IPS DF 4.7 (cell line): Measurements from ENCODE around the gene SATB1.
"Not testable (repeated sequence)": the region's sequence is repeated elsewhere in the genome, so short reads cannot be mapped to it uniquely, and the experiment has no call there.

ENCODE experiments used
- DNase-seq: peaks from one replicate; pipeline ENCODE4 v3.0.0-alpha.2; 2013; ENCODE audit warnings: low spot score; ENCODE audit errors: extremely low read depth

SATB1 gene

GRCh38 chr3:18355832-18356231 is 69.3 kb downstream of the SATB1 start:
- no peak for DNase-seq

- DNase-seq = no peak
These were observed 70.4 kb downstream of the SATB1 start for GRCh38 chr3:18354701-18355100.

GRCh38 chr3:18351823-18352744 is 73.1 kb downstream of the SATB1 start:
- DNase-seq = no peak

GRCh38 chr3:18351069-18351628 is 74.0 kb downstream of the SATB1 start:
- no peak for DNase-seq

DNA sequence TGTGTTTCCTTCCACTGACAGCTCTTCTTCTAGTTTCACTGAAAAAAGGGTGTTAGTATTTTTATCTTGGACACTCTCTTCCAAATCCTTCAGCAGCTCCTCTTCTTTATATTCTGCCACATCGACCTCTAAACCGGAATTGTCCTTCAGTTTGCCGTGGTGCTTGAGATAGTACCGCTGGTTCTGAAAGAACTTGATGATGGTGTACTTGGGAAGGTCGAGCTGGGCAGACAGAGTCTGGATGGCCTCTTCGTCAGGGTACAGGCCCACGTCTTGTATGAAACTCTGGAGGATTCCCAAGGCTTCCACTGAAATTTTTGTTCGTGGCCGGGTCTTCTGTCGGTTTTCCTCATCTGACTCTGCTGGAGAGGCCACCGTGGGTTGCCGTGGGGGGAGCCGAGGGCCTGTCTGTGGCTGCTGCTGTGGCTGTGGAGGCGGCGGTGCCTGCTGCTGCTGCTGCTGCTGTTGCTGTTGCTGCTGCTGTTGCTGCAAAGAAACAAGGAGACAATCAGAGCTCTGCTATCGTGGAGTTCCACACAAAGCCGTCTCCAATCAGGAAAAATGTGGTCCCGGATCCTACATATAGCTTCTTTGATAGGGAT is 75.8 kb downstream of the SATB1 start:
- DNase-seq = no peak

- no peak for DNase-seq
These were observed 79.0 kb downstream of the SATB1 start for GRCh38 chr3:18346097-18346496.

DNA sequence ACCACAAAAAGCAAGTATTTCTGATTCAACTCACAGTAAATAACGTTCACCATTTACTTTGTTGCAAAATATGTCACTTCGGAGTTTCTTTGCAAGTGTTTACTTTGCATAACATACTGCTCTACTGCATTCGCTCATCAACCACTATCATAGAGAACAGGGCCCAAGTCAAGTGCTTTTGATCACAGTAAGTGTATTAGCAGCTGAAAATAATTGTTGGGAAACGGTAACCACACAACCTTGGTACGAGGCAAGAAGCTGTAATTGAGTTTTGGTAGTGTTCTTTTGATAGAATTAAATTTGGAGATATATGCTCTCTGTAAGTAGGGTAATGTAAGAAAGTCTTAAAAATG is 80.1 kb downstream of the SATB1 start:
- DNase-seq = peak; percentile 25

DNA sequence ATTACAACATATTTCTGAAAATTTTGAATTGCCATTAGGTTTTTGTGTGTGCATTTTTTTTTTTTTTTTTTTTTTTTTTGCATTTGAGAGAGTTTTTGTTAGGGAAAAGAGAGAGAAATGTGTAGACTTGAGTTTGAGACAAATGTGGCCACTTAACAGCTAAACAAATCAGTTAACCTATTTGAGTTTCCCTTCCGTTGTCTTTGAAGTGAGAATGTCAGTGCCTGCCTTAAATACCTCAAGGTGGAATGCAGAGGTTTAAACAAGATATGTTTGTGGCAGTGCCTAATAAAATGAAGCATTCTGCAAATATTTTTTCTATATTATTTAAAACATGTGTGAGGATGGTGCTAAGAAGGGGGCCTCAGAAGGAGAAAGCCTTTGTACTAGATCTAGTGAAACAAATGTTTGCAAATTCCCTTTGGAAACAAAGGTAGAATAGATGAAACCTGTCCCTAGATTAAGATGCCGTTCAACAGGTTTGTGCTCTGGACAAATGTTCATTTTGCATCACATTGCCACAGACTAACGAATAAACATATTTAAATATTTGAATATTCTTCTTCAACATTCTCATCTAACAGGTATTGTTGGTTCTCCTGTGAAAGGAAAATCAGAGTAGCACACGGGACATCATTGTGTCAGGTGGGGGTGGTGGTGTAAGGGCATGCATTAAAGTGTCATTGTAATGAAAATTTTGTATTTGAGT is 80.7 kb downstream of the SATB1 start:
- peak; percentile 51 for DNase-seq

DNA sequence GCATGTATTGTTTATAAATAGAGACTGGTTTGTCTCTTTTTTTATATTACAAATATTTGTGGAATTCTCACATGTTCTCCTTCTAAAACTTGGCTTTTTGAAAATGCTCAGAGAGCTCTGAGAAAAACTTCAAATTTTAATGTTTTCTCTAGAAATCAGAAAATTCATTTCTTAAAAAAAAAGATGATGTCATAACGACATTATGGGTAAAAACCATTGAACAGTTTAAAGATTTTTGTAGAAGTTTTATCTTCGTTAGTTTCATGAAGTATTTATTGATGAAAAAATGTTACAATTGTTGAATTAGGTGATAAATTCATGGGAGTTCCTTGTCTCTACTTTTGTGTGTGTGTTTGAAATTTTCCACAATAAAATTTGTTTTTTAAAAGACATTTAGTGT is 81.3 kb downstream of the SATB1 start:
- DNase-seq = no peak

DNA sequence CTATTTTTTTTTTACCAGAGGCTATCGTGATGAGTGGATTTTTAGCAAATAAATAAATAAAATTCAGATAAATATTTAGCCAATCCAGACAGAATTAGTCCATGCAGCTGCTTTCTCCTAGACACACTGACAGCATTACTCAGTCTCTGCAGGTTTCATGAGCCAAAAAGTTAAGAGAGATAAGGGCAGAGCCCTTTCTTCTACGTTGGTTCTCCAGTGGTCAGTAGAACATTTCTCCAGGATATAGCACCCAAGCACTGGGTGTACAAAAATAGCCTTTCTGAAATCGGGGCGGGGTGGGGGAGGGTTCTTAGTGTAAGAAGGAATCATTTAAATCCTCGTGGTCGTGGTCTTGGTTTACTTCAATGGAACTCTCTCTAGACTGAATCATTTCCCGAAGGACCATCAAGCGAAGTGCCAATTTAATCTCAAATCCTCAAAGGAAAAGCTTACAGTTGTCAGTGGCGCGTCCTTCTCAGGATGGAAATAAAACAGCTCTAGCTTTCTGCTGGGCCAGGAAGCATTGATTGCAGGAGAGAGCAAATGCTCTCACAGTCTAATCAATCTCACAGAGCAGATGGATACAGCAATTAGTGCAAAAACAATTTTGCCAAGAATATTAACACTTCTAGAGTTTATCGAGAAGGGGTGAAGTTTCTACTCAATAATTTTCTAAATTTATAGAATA is 86.2 kb downstream of the SATB1 start:
- no peak for DNase-seq

GRCh38 chr3:18337231-18337630 is 87.9 kb downstream of the SATB1 start:
- DNase-seq = no peak

GRCh38 chr3:18334837-18335601 is 90.1 kb downstream of the SATB1 start:
- DNase-seq = no peak

- DNase-seq = not testable (repeated sequence)
These were observed 94.2 kb downstream of the SATB1 start for GRCh38 chr3:18330772-18331441.

- no peak for DNase-seq
These were observed 117.0 kb downstream of the SATB1 start for GRCh38 chr3:18308096-18308650.

- no peak for DNase-seq
These were observed 117.6 kb downstream of the SATB1 start for GRCh38 chr3:18307529-18307928.

- no peak for DNase-seq
These were observed 122.6 kb downstream of the SATB1 start for GRCh38 chr3:18302517-18302916.

- no peak for DNase-seq
These were observed 123.4 kb downstream of the SATB1 start for GRCh38 chr3:18301781-18302180.

DNA sequence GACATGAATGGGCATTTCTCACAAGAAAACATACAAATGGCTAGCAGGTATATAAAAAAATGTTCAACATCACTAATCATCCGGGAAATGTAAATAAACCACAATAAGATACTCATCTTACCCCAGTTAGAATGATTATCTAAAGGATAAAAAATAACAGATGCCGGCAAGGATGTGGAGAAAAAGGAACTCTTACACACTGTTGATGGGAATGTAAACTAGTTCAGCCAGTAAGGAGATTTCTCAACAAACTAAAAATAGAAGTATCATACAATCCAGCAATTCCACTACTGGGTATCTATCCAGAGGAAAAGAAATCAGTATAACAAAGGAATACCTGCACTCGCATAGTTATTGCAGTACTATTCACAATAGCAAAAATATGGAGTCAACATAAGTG is 124.2 kb downstream of the SATB1 start:
- no peak for DNase-seq

GRCh38 chr3:18297126-18297525 is 128.0 kb downstream of the SATB1 start:
- DNase-seq = no peak
